Activated CD4-positive, alpha-beta T cell treated with anti-CD3 and anti-CD28 coated beads, Interleukin-2, amount 50 U/mL, for 1 hour (primary cell): ENCODE measurements around the gene ACCS.

ENCODE experiments used
- DNase-seq: peaks from one replicate; pipeline ENCODE4 v3.0.0-alpha.2; 2020

ACCS gene

DNA sequence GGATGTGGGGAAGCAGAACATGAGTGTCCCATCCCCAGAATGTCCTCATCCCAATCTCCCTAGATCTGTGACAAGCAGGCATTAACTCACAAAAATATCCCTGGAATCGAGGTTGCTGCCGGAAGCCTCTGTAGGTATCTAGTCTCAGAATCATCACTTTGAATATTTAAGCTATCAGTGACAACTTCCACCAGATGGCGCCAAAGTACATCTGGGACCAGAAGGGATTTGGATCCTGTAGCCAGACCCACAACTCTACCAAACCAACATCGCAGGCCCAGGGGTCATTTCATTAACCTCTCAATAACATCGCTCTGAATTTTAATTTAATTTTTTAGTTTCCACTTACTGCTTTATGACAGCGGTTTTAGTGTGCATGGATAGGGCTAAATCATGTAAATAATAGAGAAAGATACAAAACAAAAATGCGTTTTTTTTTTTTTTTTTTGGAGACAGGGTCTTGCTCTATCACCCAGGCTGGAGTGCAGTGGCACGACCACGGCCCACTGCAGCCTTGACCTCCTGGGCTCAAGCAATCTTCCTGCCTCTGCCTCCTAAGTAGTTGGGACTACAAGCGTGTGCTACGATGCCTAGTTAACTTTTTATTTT, 28.3 kb downstream of the ACCS start:
- DNase-seq: peak; percentile 77

DNA sequence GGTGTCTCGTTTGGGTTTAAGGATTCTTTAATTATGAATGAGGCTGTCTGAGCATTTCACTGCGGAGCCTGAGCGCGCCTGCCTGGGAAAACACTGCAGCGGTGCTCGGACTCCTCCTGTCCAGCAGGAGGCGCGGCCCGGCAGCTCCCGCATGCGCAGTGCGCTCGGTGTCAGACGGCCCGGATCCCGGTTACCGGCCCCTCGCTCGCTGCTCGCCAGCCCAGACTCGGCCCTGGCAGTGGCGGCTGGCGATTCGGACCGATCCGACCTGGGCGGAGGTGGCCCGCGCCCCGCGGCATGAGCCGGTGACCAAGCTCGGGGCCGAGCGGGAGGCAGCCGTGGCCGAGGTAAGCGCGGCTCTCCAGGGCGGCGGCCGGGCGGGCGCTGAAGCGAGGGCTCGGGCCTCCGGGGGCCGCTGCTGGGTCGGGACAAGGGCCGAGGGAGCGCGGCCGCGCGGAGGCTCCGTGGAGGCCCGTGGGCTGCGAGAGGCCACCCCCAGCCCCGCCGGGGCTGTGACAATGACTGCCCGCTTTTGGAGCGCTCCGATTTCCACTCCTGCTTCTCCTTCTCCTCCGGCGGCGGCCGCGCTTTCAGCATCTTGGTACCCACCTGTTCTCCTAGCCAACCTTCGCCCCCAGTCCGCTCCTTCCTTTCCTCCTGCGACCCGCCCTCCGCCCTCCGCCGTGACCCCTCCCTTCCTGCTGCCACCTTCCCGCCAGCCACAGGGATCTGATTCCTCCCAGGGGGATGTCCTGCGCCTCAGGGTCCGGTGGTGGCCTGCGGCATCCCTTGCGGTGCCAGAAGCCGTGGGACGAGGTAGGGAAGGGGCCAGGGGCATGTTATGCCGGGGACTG, 29.7 kb downstream of the ACCS start, which contains the start of gene EXT2:
Gene EXT2, plus strand, starts transcription at position 173 of the 854 bp plus-strand sequence. CDS start 12,035 bp downstream, outside the sequence.
- DNase-seq: peak; percentile 85

DNA sequence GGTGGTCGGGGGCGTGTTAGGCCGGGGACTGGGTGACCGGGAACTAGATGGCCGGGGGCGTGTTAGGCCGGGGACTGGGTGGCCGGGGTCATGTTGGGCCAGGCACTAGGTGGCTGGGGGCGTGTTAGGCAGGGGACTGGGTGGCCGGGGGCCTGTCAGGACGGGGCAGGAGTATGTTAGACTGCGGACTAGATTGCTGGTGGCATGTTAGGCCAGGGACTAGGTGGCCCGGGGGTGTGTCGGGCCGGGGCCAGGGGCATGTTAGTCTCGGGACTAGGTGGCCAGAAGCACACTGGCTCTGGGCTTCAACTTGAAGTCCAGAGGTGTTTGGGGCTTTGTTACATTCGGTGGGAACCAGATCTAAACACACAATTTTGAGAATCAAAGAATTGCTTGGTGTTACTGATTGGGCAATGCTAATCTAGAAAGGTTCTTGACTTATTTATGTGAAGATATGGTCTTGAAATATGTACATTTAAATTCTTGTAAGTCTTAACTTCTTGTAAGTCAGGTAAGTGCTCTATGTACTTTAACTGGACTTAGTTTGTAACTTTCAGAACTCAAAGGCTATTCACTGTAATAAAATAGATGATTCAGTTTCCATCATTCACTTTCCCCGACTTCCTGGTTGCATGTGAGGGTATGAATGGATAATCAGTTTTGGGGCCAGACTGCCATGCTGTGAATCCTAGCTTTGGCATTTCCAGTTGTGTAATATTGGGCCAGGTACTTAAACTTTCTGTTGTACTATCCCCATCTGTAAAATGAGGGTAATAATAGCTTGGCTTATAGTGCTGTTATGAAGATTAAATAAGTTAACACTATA, 30.5 kb downstream of the ACCS start:
- DNase-seq: no peak

DNA sequence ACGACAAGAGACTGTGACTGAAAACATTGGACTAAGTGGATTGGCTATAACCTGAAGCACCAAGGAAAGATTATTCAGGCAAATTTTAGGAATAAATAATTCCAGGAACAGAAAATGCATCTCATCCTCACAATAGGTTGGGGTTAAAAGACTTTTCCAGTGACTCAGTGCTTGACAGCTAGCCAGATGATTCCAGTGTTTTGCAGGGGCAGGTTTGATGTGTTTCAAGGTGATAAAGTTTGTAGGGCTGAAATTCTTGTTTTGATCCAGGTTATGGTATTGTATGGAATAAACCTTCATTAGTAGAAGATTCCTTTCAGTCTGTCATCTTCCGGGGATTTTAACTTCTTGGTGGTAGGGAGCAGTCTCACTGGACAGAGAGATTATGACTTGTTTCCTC, 31.8 kb downstream of the ACCS start:
- no peak for DNase-seq

DNA sequence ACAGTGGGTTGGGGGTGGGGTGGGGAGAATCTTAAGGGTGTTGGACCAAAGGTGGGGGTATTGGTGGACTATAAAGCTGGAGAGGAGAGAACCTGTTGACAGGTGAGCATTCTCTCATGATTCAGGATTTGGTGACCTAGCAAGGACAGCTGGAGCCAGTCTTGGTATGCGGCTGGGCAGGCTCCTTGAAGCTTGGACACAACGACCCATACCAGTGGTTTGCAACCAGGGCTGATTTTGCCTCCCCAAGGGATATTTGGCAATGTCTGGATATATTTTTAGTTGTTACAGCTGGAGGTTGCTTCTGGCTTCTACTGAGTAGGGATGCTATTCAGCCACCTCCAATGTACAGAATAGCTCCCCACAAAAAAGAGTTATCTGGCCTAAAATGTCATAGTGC, 35.0 kb downstream of the ACCS start:
- no peak for DNase-seq

DNA sequence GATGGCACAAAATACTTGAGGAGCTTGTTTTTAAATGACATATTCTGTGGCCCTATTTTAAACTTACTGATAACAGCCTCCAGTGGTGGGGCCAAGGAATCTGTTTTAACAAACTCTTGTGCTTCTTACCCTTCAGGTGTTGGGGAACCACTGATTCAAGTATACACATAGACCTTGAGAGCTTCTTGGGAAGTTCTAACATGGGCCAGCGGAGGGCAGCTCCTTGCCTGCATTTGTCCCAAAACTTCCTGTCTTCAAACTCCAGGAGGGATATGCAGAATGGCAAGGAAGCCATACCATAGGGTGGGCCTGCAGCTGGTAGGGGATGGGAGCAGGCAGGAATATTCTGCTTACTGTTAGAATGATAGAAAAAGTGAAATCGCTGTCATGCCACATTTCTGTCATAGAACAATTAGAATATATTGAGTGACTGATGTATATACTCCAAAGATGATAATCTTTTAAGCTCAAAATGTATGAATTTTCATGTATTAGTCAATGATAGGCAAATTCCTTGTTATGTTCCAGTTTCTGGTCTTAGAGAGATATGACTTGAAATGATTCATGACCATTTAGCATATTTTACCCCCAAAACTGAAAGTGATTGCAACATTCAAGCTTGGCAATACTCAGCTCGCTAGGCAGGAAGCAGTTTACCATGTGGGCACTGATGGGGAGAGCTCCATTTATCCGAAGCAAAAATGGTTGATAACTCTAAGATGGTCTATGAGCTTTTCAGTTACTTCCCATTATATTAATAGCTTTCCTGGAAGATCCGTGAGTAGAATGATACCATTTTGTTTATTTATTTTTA, 38.6 kb downstream of the ACCS start:
- no peak for DNase-seq

DNA sequence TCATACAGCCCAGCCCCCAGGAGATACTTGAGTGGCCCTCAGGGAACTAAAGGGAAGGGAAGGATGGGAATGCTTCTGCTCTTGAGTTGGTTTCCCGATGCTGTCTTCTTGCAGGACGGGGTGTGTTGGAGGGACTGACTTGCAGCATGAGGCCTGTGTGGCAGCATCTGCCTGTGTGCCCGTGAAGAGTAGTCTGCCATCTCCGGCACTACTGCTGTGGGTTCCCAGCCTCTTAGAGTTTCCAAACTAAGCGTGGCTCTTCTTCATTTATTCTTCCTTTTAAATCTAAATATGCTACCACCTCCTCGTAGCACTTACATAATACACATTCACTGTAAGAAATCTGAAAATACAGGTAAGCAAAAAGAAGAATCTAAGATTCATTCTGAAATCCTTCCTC, 42.2 kb downstream of the ACCS start:
- no peak for DNase-seq

DNA sequence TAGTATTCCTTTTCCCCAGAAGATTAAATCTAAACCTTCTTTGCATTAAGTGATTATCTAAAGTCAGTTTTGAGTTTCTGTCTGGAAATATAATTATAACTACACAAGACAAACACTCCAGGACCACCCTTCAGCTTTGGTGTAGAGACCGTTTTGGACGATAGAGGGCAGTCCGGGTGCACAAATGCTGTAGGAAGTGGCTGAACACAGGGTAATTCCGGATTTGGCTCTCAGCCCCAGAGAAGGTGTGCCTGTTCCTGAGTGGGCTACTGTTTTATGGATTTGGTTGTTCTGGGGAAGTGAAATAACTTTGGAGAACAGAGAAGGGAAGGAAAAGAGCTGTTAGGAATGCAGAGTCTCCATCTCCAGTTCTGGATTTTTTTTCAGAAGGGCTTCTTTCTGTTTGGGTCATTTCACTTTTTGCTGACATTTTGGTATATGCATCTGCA, 44.2 kb downstream of the ACCS start:
- DNase-seq: peak; percentile 43

DNA sequence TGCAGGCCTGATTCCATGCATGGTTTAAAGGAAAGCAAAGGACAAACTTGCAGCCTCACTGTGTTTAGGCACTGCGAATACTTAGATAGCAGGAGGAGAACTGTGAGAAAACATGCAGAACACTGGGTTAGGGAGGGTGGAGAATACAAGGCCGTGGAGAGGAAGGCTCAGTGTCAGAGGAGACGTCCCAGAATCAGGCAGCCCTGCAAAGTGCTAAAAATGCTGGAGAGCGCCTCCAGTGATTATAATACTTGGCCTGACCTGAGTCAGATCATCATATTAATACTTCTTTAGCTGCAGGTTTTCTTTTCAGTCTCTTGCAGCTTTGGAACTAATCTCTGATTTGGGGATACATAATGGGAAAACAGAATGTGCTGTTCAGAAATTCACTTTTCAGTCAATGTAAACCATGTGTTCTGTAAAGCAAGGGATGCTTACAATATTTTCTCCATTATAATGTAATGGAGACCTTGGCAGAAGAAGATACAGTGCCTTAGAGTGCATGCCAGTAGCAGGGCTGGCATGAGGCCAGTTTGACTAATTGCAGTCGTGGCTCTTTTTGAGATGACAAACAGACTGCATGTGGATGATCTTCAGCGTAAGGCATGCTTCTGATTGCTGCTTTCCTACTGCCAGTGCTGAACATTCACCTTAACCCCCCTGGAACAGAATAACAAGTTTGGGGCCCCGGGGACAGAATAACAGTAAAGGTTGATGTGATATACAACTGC, 46.2 kb downstream of the ACCS start:
- no peak for DNase-seq

DNA sequence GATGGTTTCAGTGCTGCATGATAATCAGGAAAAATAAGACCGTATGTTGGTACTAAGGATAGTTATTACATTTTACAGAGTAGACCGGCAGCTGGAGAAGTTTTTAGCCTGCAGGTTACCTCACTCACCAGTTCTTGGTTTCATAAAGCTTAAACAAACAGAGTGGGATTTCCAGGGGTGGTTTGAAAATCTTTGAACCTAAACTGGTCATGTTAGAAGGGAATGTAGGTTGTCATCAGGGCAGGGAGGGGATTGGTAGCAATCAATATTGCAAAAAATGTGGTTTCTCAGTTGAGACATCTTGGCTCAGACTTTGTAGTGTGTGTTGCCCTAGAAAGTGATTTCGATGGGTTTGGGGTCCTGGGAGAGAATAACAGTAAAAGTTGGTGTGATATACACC, 46.9 kb downstream of the ACCS start:
- no peak for DNase-seq

DNA sequence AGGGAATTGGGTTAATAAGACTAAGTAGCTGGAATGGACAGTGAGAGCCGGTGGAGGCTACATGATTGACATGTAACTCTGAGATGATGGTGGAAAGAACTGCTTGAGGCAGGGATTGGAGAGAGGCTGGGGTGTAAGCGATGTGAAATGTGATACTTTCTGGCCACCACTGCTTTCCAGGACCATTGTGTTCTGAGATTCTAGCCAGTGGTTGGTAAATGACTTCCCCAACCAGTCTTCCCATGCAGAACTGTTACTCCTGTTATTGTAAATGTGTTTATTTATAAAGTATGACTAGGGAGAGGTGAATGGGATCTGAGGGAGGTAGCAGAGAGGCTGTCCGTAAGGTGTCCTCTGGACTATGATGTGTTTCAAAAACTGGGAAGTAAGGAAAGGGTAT, 47.5 kb downstream of the ACCS start:
- DNase-seq: no peak

DNA sequence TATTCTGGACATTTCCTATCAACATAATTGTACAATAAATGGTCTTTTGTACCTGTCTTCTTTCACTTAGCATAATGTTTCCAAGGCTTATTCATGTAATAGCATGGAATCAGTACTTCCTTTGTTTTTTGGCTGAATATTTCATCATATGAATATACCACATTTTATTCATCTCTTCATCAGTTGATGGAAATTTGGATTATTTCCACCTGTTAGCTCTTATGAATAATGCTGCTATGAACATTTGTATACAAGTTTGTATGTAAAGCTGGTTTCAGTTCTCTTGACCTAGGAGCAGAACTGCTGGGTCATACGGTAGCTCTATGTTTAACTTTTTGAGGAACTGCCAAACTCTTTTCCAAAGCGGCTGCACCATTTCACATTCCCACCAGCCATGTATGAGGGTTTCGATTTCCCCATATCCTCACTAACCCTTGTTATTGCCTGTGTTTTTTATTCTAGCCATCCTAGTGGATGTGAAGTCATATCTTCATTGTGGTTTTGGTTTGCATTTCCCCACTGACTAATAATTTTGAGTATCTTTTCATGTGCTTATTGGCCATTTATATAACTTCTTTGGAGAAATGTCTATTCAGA, 50.3 kb downstream of the ACCS start:
- DNase-seq: no peak

DNA sequence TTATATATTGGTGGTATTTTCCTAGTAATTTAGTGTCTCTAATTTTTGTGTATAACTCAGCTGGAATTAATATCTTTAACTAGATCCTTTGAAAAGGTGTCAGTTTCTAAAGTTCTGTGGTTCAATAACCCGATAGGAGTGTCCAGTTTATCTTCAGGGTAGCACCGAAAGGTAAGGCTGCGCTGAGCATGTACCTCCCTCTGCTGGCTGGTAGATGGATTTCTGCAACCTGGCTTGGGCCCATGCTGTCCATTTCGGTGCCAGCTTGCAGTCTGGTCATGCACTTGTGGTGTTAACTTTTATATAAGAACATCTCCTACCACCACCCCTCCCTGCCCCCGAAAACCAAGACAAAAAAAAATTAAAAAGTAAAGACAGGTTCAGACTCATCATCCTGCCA, 54.1 kb downstream of the ACCS start:
- no peak for DNase-seq

DNA sequence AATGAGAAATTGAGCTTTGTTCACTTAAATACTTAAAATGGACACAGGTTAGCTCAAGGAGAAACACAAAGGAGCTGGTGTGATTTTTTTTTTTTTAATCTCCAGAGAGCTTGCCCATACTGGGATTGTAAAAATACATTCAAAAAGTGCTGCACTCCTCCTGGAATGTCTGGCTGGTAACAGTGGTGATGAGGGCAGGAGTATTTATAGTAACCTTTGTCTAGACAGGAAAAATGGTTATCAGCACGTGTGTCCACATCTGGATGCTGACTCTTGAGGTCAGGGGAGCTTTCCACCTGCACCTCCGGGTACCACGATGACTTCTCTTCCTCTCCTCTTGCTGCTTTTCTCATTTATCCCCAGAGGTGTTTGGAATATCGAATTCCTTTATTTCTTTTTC, 59.5 kb downstream of the ACCS start:
- DNase-seq: no peak

DNA sequence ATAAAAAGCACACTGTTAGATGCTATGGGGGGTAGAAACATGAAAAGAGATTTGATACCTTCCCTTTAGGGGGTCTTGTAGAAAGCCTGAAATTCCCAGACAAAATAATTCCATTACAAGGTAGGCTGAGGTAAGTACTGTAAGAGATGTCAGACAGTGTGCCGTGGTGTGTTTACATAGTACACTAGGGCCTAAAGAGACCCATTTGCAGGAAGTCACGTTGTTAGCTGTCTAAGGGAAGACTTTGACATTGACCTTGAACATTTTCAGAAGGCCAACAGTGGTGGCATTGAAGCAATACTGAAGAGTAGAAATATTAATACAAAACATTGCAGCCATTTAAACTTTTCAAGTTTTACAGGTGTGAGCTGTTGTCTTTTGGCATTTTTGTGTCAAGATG, 60.2 kb downstream of the ACCS start:
- DNase-seq: no peak

DNA sequence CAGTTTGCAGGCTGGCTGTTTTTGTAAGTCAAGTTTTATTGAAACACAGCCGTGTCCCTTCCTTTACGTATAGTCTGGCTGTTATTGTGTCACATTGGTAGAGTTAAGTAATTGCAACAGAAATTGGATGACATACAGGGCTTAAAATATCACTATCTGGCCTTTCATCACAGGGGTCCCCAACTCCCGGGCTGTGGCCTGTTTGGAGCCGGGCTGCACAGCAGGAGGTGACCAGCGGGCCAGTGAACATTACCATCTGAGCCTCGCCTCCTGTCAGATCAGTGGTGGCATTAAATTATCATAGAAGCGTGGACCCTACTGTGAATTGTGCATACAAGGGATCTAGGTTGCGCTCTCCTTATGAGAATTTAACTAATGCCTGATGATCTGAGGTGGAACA, 61.1 kb downstream of the ACCS start:
- DNase-seq: no peak

DNA sequence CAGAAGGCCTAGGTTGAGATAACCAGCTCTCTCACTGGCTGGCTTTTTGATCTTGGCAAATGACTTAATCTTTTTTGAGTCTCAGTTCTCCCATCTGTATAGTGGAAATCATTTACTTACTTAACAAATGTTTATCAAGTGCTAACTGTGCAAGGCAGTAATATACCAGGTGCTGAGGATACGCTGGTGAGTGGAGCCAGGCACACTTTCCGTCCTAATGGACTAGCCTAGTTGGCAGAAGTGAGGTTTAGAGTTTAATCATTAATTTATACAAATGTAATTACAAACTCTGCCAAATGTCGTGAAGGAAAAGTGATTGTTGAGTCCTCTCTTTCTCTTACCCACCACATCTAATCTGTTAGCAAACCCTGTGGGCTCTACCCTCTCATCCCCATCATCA, 62.7 kb downstream of the ACCS start:
- no peak for DNase-seq

DNA sequence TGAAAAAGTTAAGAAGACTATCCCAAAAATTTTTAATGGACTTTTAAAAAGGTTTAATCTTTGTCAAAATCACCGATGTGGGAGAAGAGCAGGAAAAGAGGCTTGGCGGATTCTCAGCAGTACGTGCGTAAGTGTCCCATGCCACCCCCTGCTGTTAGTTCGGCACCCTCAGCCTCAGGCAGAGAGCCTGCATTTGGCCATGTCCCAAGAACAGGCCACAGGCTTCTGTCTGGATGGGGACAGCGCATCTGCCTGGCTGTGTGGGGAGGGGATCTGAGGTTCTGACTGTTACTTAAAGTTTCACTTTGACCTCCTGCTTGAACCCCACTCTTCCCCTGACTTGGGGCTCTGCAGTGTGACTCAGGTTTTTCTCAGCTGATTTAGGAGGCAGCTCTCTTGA, 64.7 kb downstream of the ACCS start:
- DNase-seq: no peak

DNA sequence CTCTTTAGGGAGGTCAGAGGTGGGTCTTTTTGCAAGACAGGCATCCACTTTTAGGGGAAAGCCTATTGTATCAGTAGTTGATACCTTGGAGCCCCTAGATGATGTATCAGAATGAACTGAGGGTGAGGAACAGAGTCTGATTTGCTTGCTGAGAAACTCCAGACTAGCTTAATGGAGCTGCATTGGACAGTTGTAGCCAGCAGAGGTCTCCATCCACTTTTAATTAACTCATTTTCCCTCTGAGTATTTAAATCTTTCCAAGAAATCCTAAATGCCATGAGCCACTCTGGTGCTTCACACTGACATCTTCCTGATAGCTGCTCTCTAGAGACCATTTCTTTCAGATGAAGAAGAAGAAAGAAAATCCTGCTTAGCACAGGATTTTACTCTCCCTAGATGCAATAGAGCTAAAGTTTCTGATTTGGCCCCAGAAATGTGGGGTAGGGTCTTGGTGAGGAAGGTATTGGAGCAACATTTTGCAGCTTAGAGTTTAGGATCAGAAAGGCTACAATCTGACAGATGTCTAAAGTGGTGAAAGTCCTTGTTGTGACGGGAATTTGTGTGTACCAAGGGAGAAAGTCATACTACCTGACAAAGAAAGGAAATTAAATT, 67.4 kb downstream of the ACCS start:
- no peak for DNase-seq
